Endothelial cell of umbilical vein (primary cell): ENCODE measurements around the gene HTR2C.

Source experiments
- EZH2 ChIP-seq: IDR thresholded peaks from 2 replicates; pipeline ENCODE4 v1.6.1; 2012; ENCODE audit warnings: borderline replicate concordance, low read depth, mild to moderate bottlenecking, moderate library complexity, low read length, inconsistent platforms; ENCODE audit not compliant: severe bottlenecking
- TF ChIP-seq, protein P1 (sequence below), 2 donors: IDR thresholded peaks; 1 replicate in 1 of 2; 2 replicates in 1 of 2; pipeline ENCODE4 v1.5.1; 2011; ENCODE audit warnings: low read length in 2 of 2, mild to moderate bottlenecking in 2 of 2, moderate library complexity in 2 of 2, control low read depth in 1 of 2, inconsistent platforms in 1 of 2, low read depth in 1 of 2; ENCODE audit not compliant: insufficient read depth in 1 of 2; ENCODE audit errors: extremely low read depth in 1 of 2

DNA sequence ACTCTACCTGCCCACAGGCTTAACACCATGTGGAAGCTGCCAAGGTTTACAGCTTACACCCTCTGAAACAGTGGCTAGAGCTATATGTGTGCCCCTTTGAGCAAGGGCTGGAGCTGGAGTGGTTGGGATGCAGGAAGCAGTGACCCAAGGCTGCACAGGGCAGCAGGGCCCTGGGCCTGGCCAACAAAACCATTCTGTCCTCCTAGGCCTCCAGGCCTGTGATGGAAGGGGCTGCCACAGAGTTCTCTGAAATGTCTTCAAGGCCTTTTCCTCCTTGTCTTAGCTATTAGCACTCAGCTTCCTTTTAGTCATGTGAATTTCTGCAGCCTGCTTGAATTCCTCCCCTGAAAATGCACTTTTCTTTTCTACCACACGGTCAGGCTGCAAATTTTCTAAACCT is 348.7 kb downstream of the HTR2C start:
- TF ChIP-seq, protein P1, sequence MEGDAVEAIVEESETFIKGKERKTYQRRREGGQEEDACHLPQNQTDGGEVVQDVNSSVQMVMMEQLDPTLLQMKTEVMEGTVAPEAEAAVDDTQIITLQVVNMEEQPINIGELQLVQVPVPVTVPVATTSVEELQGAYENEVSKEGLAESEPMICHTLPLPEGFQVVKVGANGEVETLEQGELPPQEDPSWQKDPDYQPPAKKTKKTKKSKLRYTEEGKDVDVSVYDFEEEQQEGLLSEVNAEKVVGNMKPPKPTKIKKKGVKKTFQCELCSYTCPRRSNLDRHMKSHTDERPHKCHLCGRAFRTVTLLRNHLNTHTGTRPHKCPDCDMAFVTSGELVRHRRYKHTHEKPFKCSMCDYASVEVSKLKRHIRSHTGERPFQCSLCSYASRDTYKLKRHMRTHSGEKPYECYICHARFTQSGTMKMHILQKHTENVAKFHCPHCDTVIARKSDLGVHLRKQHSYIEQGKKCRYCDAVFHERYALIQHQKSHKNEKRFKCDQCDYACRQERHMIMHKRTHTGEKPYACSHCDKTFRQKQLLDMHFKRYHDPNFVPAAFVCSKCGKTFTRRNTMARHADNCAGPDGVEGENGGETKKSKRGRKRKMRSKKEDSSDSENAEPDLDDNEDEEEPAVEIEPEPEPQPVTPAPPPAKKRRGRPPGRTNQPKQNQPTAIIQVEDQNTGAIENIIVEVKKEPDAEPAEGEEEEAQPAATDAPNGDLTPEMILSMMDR (IDR thresholded peaks at IDR 0.05; ENCODE audit: extremely low read depth in 1 of 2, insufficient read depth in 1 of 2, low read depth in 1 of 2, low read length in 2 of 2) = no peak
- no peak for TF ChIP-seq EZH2
